GM18505 (cell line): ENCODE data around the gene AOC1.

Experiments used
- ATAC-seq: cut with Tn5 transposase; IDR thresholded peaks from one replicate; pipeline ENCODE4 v1.9.1; 2021; ENCODE audit not compliant: unreplicated experiment
- POLR2A ChIP-seq: IDR thresholded peaks from 4 replicates; pipeline ENCODE4 v1.6.1; 2011; ENCODE audit warnings: borderline replicate concordance; ENCODE audit not compliant: insufficient read depth, insufficient read length; ENCODE audit errors: extremely low read depth

The AOC1 gene

DNA sequence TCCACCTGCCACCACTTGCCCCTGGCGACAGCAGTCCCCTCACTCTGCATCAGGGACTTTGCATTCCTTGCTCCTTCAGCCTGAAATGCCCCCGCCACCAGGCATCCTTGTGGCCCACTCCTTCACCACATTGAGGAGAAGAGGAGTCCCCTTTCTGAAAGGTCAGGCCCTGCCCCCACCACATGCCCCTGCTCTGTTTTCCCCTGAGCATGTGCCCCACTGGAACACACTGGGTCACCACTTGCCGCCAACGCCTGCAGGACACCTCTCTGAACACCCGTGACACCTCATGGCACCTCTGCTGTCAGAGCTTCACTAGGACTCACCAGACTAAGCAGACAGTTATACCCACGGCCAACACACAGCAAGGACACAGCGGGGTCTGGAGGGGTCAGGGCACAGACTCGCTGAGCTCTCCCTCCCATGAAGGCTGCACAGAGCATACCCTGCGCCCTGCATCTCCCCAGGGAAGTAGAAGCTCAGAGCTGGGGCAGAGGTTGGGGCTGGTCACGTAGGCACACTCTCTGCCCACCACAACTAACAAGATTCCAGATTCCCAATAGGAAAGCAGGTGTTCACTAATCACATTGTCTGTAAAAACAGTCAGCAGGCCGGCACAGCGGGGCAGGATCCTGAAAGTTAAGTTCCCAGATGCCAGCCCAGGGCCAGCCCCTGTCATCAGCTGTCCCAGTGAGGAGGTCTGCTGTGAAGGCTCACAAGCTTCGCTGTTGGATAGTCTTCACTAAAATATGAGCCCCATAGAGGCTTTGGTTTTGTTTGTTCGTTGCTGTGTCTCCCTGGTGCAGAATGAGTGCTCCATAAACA lies 5.8 kb upstream of the AOC1 start:
- ATAC-seq = no peak
- no peak for TF ChIP-seq POLR2A

- ATAC-seq = no peak
These were observed 4.8 kb upstream of the AOC1 start for GRCh38 chr7:150847536-150847935.

GRCh38 chr7:150848111-150848510 lies 4.2 kb upstream of the AOC1 start:
- no peak for ATAC-seq
- TF ChIP-seq POLR2A = no peak

More at GRCh38 chr7:150847536-150847935, 4.8 kb upstream of the AOC1 start:
- no peak for TF ChIP-seq POLR2A

DNA sequence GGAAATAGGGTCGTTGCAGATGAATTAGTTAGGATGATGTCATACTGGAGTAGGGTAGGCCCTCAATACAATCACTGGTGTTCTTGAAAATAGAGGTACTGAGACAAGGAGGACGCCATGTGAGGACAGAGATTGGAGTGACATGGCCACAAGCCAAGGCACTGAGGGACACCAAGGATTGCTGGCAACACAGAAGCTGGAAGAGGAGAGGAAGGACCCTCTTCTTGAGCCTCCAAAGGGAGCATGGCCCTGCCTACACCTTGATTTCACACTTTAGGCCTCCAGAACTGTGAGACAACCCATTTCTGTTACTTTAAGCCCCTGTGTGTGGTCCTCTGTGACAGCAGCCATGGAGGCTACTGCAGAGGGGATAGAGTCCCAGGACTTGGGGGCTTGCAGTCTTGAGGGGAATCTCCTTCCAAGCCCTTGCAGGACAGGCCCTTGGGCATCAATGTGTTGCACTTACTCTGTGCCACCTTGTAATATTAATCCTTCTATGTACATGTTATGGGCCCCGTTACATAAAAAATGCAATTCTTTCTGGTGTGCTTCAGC lies 3.7 kb upstream of the AOC1 start:
- no peak for ATAC-seq
- no peak for TF ChIP-seq POLR2A

- no peak for TF ChIP-seq POLR2A
- no peak for ATAC-seq
These were observed 3.0 kb upstream of the AOC1 start for GRCh38 chr7:150849204-150849775.

GRCh38 chr7:150850273-150850672 lies 2.0 kb upstream of the AOC1 start:
- no peak for TF ChIP-seq POLR2A
- no peak for ATAC-seq

GRCh38 chr7:150851492-150852370 lies 586 bp upstream of the AOC1 start:
- no peak for ATAC-seq
- no peak for TF ChIP-seq POLR2A

DNA sequence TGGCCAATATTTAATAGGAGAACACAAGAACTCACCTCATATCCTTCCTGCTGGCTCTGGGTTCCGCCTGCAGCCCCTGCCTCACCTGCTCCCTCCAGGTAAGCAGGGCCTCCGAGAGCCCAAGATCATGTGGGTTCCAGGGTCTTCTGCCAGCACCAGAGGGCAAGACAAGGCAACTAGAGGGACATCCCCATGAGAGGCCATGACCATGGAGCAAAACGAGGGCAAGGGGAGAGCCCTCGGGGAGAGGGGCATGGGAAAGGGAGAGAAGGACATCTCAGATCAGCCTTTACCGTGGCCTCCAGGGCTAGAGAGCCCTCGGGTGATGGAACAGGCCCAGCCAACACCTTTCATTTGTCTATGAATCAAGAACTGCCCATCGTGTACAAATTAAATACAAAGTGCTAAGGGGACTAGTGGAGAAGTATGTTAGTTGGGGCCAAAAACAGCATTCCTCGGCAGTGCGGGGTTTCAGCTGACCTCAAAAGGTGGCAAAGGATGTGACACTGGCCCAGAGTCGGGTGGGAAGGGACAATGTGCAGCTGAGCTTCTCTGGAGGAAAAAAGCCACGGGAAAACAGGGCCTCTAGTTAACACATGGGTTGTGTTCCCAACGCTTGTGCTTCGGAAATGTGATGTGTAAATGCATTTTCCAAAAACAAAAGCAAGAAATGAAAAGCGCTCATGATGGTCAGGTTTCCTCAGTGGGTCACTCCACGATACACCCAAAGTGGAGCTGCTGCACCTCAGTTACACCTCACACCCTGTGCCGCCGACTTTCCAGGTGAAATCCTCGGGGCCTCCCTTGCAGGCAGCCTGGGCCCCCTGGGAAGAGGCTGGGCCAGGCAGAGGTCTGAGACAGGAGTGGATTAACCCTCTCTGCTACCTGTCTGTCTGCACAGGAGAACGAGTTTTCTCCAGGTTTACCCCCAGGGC lies 2.0 kb downstream of the AOC1 start:
- no peak for TF ChIP-seq POLR2A
- no peak for ATAC-seq

DNA sequence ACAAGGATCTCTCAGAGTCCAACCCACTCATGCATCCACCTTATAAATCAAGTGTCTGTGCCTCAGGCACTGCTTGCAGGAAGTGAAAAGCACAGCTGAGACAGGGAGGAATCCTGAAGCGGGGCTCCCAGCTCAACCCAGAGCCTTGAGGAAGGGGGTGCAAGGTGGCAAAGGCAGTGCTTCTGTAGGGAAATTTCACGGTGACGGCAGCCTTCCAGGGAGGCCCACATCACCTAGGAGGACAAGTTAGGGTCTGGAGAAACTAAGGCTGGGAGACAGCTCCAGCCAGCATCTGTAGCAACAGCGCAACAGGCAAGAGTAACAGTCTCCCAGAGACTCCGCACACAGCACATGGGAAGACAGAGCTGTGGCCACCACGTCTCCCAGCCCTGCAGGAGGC lies 2.7 kb downstream of the AOC1 start:
- ATAC-seq = no peak
- no peak for TF ChIP-seq POLR2A

- no peak for TF ChIP-seq POLR2A
- no peak for ATAC-seq
These were observed 3.4 kb downstream of the AOC1 start for GRCh38 chr7:150855476-150856302.
